OCI-LY7 (cell line): ENCODE results near the gene GPHN.

ENCODE experiments used
- CTCF ChIP-seq: fragments of 200-600 bp; sonication (generic); conservative IDR thresholded peaks from 2 replicates; pipeline ENCODE4 v1.5.1; 2014; ENCODE audit warnings: mild to moderate bottlenecking, antibody characterized with exemption, low read length, moderate library complexity, mixed read lengths
- EZH2phosphoT487 ChIP-seq: fragments of 200-600 bp; sonication (generic); IDR thresholded peaks from 2 replicates; pipeline ENCODE4 v1.6.1; 2018; ENCODE audit warnings: low read depth, borderline replicate concordance, mild to moderate bottlenecking, mixed run types, antibody characterized with exemption, low read length, moderate library complexity, mixed read lengths

GRCh38 chr14:66508846-66509621, 1.1 kb downstream of the GPHN start:
- TF ChIP-seq CTCF (no peak), EZH2phosphoT487 (no peak)
